ENCODE data around the gene RBM20. TPM values are rescaled to one million over a fixed set of nuclear protein-coding genes. Genes with fewer than 3 reads are reported as not detected.

The RBM20 gene
- total and polyA plus RNA-seq, 2 donors: 1.6 to 3.8 TPM

DNA sequence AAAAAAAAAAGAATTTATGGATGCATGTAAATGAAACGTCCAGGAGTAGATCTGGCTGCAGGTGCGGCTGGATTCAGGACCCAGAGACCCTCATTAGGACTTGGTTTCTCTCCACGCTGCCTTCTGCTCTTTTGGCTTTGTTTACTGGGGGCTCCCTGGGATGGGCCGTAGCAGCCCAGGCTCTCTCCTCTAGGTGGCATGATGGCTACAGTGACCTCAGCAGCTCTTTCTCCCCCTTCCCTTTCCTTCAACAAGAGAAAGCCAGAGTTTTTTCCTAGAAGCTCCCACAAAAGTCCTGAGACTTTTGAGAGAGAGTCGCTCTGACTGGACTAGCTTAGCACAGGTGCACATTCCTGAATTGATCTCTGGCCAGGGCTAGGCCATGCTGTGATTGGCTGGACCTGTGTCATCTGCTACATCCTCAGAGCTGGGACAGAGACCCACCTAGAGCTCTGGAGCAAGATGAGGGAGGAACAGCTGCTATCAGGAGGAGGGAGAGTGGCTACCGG lies 159.7 kb downstream of the RBM20 start:
- Histone ChIP-seq H3K36me3 (ENCODE audit: control insufficient read depth in 2 of 2, insufficient read depth in 2 of 2, low read length in 1 of 2) (no peaks in the 10 kb centered on the region), H3K9me3 (ENCODE audit: control insufficient read depth in 2 of 2, insufficient read depth in 1 of 2, low read length in 1 of 2) (no peaks in the 10 kb centered on the region), H3K27me3 (ENCODE audit: control insufficient read depth in 2 of 2, insufficient read depth in 1 of 2, low read length in 1 of 2) (no peaks in the 10 kb centered on the region), H3K4me3 (ENCODE audit: low read length in 2 of 2) (no peak overlapping the region), H3K27ac (ENCODE audit: low read depth in 1 of 2, low read length in 1 of 2) (peak overlapping the region; percentile 53 to 79), H3K4me1 (ENCODE audit: control insufficient read depth in 2 of 2, insufficient read depth in 2 of 2, low read length in 2 of 2) (peaks cover 17 to 33% of the 10 kb centered on the region in 2 donors)
- 52% methylated on average over 6 of the region's 6 CpGs for WGBS
- peak in 7 of 9 donors; percentile 39 to 75 (median 54) for DNase-seq (ENCODE audit: low read depth in 6 of 9, low spot score in 9 of 9)

DNA sequence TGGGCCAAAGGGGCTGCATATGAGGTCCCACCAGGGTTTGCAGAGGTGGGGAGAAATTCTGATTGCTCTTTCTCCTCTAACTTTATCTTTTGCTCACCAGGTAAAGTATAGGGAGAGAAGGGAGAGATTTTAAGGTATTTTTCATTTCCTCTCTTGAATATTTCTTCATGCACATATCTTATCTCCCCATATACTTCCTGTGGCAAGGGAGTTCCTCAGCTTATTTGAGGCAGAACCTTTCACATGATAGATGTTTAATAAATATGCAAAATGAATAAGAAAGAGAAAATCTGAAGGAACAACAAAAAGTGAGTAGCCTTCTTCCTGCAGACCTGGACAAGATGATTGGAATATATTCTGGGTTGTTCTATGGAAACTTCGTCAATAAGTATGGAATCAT lies 160.2 kb downstream of the RBM20 start:
- Histone ChIP-seq H3K9me3 (ENCODE audit: control insufficient read depth in 2 of 2, insufficient read depth in 1 of 2, low read length in 1 of 2) (no peaks in the 10 kb centered on the region), H3K4me1 (ENCODE audit: control insufficient read depth in 2 of 2, insufficient read depth in 2 of 2, low read length in 2 of 2) (peaks cover 17 to 33% of the 10 kb centered on the region in 2 donors), H3K27me3 (ENCODE audit: control insufficient read depth in 2 of 2, insufficient read depth in 1 of 2, low read length in 1 of 2) (no peaks in the 10 kb centered on the region), H3K4me3 (ENCODE audit: low read length in 2 of 2) (no peak overlapping the region), H3K27ac (ENCODE audit: low read depth in 1 of 2, low read length in 1 of 2) (peak overlapping the region; percentile 53 to 79), H3K36me3 (ENCODE audit: control insufficient read depth in 2 of 2, insufficient read depth in 2 of 2, low read length in 1 of 2) (no peaks in the 10 kb centered on the region)
- no peak for DNase-seq (ENCODE audit: low read depth in 6 of 9, low spot score in 9 of 9)
- 99% methylated on average over 1 of the region's 1 CpG for WGBS

DNA sequence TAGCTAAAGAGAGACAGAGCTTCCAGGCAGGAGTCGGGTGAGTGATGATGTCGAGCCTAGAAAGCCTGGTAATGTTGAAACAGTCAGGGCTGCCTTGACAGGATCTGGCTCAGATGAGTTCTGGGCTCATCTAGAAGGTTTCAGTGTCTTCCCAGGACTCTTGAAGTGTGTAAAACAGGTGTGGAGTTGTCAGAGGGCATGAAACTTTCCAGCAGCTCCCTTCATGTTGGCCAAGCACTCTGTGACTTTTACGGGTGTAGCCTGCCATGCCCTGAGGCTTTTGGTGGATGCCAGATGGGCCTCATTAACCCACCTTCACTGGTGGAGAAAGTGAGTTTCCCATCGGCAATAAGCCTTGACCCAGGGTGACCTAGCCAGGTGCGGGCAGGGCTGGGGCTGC lies 161.2 kb downstream of the RBM20 start:
- 96% methylated on average over 5 of the region's 5 CpGs for WGBS
- H3K9me3 ChIP-seq (ENCODE audit: control insufficient read depth in 2 of 2, insufficient read depth in 1 of 2, low read length in 1 of 2): no peaks in the 10 kb centered on the region
- H3K27me3 ChIP-seq (ENCODE audit: control insufficient read depth in 2 of 2, insufficient read depth in 1 of 2, low read length in 1 of 2): no peaks in the 10 kb centered on the region
- H3K4me3 ChIP-seq (ENCODE audit: low read length in 2 of 2): no peak overlapping the region
- H3K4me1 ChIP-seq (ENCODE audit: control insufficient read depth in 2 of 2, insufficient read depth in 2 of 2, low read length in 2 of 2): peaks cover 17 to 33% of the 10 kb centered on the region in 2 donors
- no peaks in the 10 kb centered on the region for H3K36me3 ChIP-seq (ENCODE audit: control insufficient read depth in 2 of 2, insufficient read depth in 2 of 2, low read length in 1 of 2)
- H3K27ac ChIP-seq (ENCODE audit: low read depth in 1 of 2, low read length in 1 of 2): peak overlapping the region in 1 of 2 donors; percentile 4
- DNase-seq (ENCODE audit: low read depth in 6 of 9, low spot score in 9 of 9): no peak

DNA sequence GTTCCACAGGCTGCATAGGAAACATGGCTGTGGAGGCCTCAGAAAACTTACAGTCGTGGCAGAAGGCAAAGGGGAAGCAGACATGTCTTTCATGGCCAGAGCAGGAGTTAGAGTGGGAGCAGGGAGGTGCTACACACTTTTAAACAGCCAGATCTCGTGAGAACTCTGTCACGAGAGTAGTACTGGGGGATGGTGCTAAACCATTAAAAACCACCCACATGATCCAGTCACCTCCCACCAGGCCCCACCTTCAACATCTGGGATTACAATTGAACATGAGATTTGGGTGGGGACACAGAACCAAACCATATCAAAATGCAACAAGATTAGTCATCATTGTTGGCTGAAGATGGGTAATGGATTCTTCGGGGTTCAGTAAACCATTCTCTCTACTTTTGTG lies 162.2 kb downstream of the RBM20 start:
- H3K4me1 ChIP-seq (ENCODE audit: control insufficient read depth in 2 of 2, insufficient read depth in 2 of 2, low read length in 2 of 2): peaks cover 17 to 33% of the 10 kb centered on the region in 2 donors
- H3K27me3 ChIP-seq (ENCODE audit: control insufficient read depth in 2 of 2, insufficient read depth in 1 of 2, low read length in 1 of 2): no peaks in the 10 kb centered on the region
- WGBS: 70% methylated on average over 4 of the region's 4 CpGs
- no peaks in the 10 kb centered on the region for H3K9me3 ChIP-seq (ENCODE audit: control insufficient read depth in 2 of 2, insufficient read depth in 1 of 2, low read length in 1 of 2)
- no peaks in the 10 kb centered on the region for H3K36me3 ChIP-seq (ENCODE audit: control insufficient read depth in 2 of 2, insufficient read depth in 2 of 2, low read length in 1 of 2)
- H3K27ac ChIP-seq (ENCODE audit: low read depth in 1 of 2, low read length in 1 of 2): no peak overlapping the region
- H3K4me3 ChIP-seq (ENCODE audit: low read length in 2 of 2): no peak overlapping the region
- no peak for DNase-seq (ENCODE audit: low read depth in 6 of 9, low spot score in 9 of 9)

DNA sequence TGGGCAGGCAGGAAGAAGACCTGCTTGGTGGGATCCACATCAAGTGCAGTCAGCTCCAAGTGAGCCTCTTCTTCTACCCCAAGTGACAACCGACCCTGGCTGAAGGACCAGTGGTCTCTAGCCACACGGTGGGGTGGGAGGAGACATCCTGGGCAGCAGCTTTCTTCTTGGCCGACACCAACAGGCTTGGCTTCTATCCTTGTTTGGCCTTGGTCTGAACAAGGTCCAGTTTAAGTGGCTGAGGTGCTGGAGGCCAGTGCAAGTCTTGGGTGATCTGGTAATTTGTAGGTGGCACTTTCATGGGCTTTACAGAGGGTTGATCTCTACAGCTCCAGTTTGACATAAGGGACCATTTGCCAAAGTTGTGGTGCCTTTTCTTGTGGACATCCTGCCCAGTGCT lies 164.0 kb downstream of the RBM20 start:
- peaks cover 8 to 25% of the 10 kb centered on the region in 2 donors for H3K4me1 ChIP-seq (ENCODE audit: control insufficient read depth in 2 of 2, insufficient read depth in 2 of 2, low read length in 2 of 2)
- H3K36me3 ChIP-seq (ENCODE audit: control insufficient read depth in 2 of 2, insufficient read depth in 2 of 2, low read length in 1 of 2): no peaks in the 10 kb centered on the region
- WGBS: 98% methylated on average over 3 of the region's 3 CpGs
- no peaks in the 10 kb centered on the region for H3K9me3 ChIP-seq (ENCODE audit: control insufficient read depth in 2 of 2, insufficient read depth in 1 of 2, low read length in 1 of 2)
- no peak for DNase-seq (ENCODE audit: low read depth in 6 of 9, low spot score in 9 of 9)
- H3K27ac ChIP-seq (ENCODE audit: low read depth in 1 of 2, low read length in 1 of 2): no peak overlapping the region
- no peak overlapping the region for H3K4me3 ChIP-seq (ENCODE audit: low read length in 2 of 2)
- no peaks in the 10 kb centered on the region for H3K27me3 ChIP-seq (ENCODE audit: control insufficient read depth in 2 of 2, insufficient read depth in 1 of 2, low read length in 1 of 2)

DNA sequence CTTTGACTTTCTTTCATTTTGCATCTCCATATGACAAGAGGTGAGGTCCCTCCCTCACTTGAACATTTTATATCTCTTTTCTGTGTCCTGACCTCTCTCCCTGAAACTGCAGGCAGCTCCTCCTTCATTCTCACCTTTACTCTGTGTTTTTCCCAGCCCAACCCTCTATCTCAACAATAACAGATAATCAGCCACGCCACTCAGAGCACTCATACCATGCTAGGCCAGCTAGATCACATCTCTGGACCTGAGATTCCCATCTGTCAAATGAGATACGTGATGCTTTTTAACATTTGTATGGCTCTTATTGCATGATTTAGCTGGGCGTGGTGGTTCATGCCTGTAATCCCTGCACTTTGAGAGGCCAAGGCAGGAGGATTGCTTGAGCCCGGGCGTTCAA lies 164.5 kb downstream of the RBM20 start:
- no peak overlapping the region for H3K27ac ChIP-seq (ENCODE audit: low read depth in 1 of 2, low read length in 1 of 2)
- no peaks in the 10 kb centered on the region for H3K36me3 ChIP-seq (ENCODE audit: control insufficient read depth in 2 of 2, insufficient read depth in 2 of 2, low read length in 1 of 2)
- no peaks in the 10 kb centered on the region for H3K9me3 ChIP-seq (ENCODE audit: control insufficient read depth in 2 of 2, insufficient read depth in 1 of 2, low read length in 1 of 2)
- H3K4me1 ChIP-seq (ENCODE audit: control insufficient read depth in 2 of 2, insufficient read depth in 2 of 2, low read length in 2 of 2): peaks cover 4 to 20% of the 10 kb centered on the region in 2 donors
- no peak overlapping the region for H3K4me3 ChIP-seq (ENCODE audit: low read length in 2 of 2)
- WGBS: 88% methylated on average over 5 of the region's 5 CpGs
- H3K27me3 ChIP-seq (ENCODE audit: control insufficient read depth in 2 of 2, insufficient read depth in 1 of 2, low read length in 1 of 2): no peaks in the 10 kb centered on the region
- no peak for DNase-seq (ENCODE audit: low read depth in 6 of 9, low spot score in 9 of 9)

DNA sequence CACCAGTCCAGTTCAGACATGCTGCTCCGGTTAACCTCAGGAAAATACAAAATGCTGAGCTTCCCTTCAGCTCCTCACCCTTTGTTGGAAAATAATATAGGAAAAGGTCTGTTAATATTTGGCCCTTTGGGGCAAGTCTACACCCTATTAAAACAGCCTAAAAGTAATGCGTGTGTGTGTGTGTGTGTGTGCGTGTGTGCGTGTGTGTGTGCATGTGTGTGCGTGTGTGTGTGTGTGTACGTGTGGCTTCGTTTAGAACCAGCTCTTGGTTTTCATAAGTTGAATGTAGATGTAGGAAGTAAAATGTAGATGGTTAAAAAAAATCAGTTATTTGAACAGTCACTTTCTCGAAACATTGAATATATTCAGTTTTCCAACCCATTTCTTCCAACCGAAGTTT lies 166.5 kb downstream of the RBM20 start:
- DNase-seq (ENCODE audit: low read depth in 6 of 9, low spot score in 9 of 9): no peak
- Histone ChIP-seq H3K36me3 (ENCODE audit: control insufficient read depth in 2 of 2, insufficient read depth in 2 of 2, low read length in 1 of 2) (no peaks in the 10 kb centered on the region), H3K9me3 (ENCODE audit: control insufficient read depth in 2 of 2, insufficient read depth in 1 of 2, low read length in 1 of 2) (no peaks in the 10 kb centered on the region), H3K4me1 (ENCODE audit: control insufficient read depth in 2 of 2, insufficient read depth in 2 of 2, low read length in 2 of 2) (peaks cover 0 to 12% of the 10 kb centered on the region in 2 donors), H3K4me3 (ENCODE audit: low read length in 2 of 2) (no peak overlapping the region), H3K27ac (ENCODE audit: low read depth in 1 of 2, low read length in 1 of 2) (no peak overlapping the region), H3K27me3 (ENCODE audit: control insufficient read depth in 2 of 2, insufficient read depth in 1 of 2, low read length in 1 of 2) (no peaks in the 10 kb centered on the region)
- WGBS: 91% methylated on average over 9 of the region's 9 CpGs

DNA sequence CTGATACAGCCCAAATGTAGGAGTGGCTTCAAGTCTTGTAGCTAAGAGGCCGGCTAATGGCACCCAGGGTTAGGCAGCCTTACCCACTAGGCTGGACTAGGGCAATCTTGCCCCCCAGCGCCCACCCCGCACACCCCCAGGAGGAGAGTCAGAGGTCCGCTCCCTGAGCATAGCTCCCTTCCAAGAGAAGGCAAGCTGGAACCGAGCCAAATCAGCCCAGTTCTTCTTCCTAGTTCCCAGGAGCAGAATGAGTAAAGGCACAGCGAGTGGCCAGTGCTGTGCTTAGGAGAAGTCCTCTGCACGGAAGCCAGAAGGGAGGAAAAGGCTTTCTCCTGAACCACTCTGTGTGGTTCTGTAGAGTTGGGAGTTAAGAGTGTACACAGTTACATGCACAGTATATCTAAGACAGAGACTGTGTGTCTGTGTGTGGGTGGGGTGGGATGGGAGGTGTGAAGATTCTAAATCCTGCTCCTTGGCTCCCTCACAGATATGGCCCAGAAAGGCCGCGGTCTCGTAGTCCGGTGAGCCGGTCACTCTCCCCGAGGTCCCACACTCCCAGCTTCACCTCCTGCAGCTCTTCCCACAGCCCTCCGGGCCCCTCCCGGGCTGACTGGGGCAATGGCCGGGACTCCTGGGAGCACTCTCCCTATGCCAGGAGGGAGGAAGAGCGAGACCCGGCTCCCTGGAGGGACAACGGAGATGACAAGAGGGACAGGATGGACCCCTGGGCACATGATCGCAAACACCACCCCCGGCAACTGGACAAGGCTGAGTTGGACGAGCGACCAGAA lies 167.8 kb downstream of the RBM20 start:
- no peak overlapping the region for H3K27ac ChIP-seq (ENCODE audit: low read depth in 1 of 2, low read length in 1 of 2)
- no peak for DNase-seq (ENCODE audit: low read depth in 6 of 9, low spot score in 9 of 9)
- 98% methylated on average over 23 of the region's 23 CpGs for WGBS
- no peak overlapping the region for H3K4me3 ChIP-seq (ENCODE audit: low read length in 2 of 2)
- peaks cover 10 to 26% of the 10 kb centered on the region in 2 donors for H3K4me1 ChIP-seq (ENCODE audit: control insufficient read depth in 2 of 2, insufficient read depth in 2 of 2, low read length in 2 of 2)
- no peaks in the 10 kb centered on the region for H3K36me3 ChIP-seq (ENCODE audit: control insufficient read depth in 2 of 2, insufficient read depth in 2 of 2, low read length in 1 of 2)
- no peaks in the 10 kb centered on the region for H3K27me3 ChIP-seq (ENCODE audit: control insufficient read depth in 2 of 2, insufficient read depth in 1 of 2, low read length in 1 of 2)
- no peaks in the 10 kb centered on the region for H3K9me3 ChIP-seq (ENCODE audit: control insufficient read depth in 2 of 2, insufficient read depth in 1 of 2, low read length in 1 of 2)

DNA sequence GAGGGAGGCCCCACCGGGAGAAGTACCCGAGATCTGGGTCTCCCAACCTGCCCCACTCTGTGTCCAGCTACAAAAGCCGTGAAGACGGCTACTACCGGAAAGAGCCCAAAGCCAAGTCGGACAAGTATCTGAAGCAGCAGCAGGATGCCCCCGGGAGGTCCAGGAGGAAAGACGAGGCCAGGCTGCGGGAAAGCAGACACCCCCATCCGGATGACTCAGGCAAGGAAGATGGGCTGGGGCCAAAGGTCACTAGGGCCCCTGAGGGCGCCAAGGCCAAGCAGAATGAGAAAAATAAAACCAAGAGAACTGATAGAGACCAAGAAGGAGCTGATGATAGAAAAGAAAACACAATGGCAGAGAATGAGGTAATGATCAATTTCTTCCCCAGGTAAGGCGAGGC lies 168.4 kb downstream of the RBM20 start:
- no peak for DNase-seq (ENCODE audit: low read depth in 6 of 9, low spot score in 9 of 9)
- Histone ChIP-seq H3K4me3 (ENCODE audit: low read length in 2 of 2) (no peak overlapping the region), H3K9me3 (ENCODE audit: control insufficient read depth in 2 of 2, insufficient read depth in 1 of 2, low read length in 1 of 2) (no peaks in the 10 kb centered on the region), H3K36me3 (ENCODE audit: control insufficient read depth in 2 of 2, insufficient read depth in 2 of 2, low read length in 1 of 2) (no peaks in the 10 kb centered on the region), H3K27ac (ENCODE audit: low read depth in 1 of 2, low read length in 1 of 2) (no peak overlapping the region), H3K4me1 (ENCODE audit: control insufficient read depth in 2 of 2, insufficient read depth in 2 of 2, low read length in 2 of 2) (peaks cover 13 to 32% of the 10 kb centered on the region in 2 donors), H3K27me3 (ENCODE audit: control insufficient read depth in 2 of 2, insufficient read depth in 1 of 2, low read length in 1 of 2) (no peaks in the 10 kb centered on the region)
- 96% methylated on average over 12 of the region's 12 CpGs for WGBS

Data from thymus (tissue), 11 donors.